ENCODE results near the gene POC1A. TPM values are rescaled to one million over a fixed set of nuclear protein-coding genes. Genes with fewer than 3 reads are reported as not detected.

Gene POC1A
- total and polyA plus RNA-seq, 2 of the 8 experiments (the other 6 are each of a cell fraction or from before 2014, with no cell fraction given): 35.7 to 39.2 TPM

DNA sequence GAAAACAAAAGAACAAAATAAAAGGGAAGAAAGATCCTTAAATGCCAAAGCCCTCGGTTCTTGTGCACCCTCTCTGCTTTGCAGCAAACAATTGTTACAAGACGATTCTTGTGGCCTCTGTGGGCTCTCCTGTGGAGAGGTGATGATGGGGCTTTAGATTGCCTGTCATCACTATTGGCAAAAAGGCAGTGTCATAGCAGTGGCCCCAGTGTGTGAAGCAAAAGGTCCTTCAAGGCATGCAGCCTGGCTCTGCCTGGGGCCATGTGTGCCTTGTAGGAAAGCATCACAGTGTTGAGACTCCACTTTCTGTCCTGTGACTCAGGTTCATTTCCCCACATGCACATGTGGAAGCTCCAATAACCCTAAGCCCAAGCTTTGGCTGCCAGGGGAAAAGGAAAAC lies 43.7 kb downstream of the POC1A start:
- POLR2A ChIA-PET (ENCODE audit: partially characterized antibody): interaction anchor here (1.4 kb wide), 1 partner anchor 106 kb away, joined by 3 read pairs; no protein-coding TSS in a partner anchor
- H3K9me3 ChIP-seq (ENCODE audit: insufficient read depth in 2 of 2, low read depth in 1 of 2, low read length in 1 of 2): no peaks in the 10 kb centered on the region
- H2BK5ac ChIP-seq (ENCODE audit: low read depth, low read length): no peak overlapping the region
- FAIRE-seq: no peak
- CTCF ChIA-PET (ENCODE audit: partially characterized antibody): interaction anchor here (0.5 to 7.0 kb wide), 7 partner anchors 13 to 157 kb away, joined by 3 to 48 read pairs (median 3); no protein-coding TSS in a partner anchor
- no peak overlapping the region for H4K8ac ChIP-seq (ENCODE audit: extremely low read depth, insufficient read depth, low read length)
- H4K91ac ChIP-seq (replicated peaks; ENCODE audit: insufficient read length, low read length): no peak overlapping the region
- no peak overlapping the region for H3K56ac ChIP-seq (replicated peaks; ENCODE audit: insufficient read length, low read depth, low read length)
- no peaks in the 10 kb centered on the region for H3K79me1 ChIP-seq (ENCODE audit: low read depth, low read length)
- H2BK15ac ChIP-seq (ENCODE audit: low read length): no peak overlapping the region
- DNase-seq (ENCODE audit: low read depth in 1 of 2, low spot score in 2 of 2): no peak
- H3K27ac ChIP-seq (ENCODE audit: low read depth, low read length): no peak overlapping the region
- no peak overlapping the region for H3K9ac ChIP-seq (replicated peaks in 1 of 4; ENCODE audit: extremely low read depth in 1 of 4, low read depth in 3 of 4, low read length in 3 of 4)
- peaks cover 2 to 5% (median 3%) of the 10 kb centered on the region in 4 experiments; a peak in 5 of 8 replicates for H3K36me3 ChIP-seq (ENCODE audit: control insufficient read depth in 2 of 4, insufficient read depth in 4 of 4, low read length in 3 of 4)
- no peak overlapping the region for H2AFZ ChIP-seq (ENCODE audit: low read length)
- H3K23ac ChIP-seq (ENCODE audit: insufficient read length): no peak overlapping the region
- H3K4me2 ChIP-seq (ENCODE audit: insufficient read depth in 1 of 2, low read depth in 2 of 2, low read length in 2 of 2): no peak overlapping the region
- no peak overlapping the region for H3K4ac ChIP-seq (replicated peaks; ENCODE audit: insufficient read length, low read depth, low read length)
- H3K14ac ChIP-seq (ENCODE audit: insufficient read length): no peak overlapping the region
- no peaks in the 10 kb centered on the region for H3K27me3 ChIP-seq (replicated peaks in 1 of 4; ENCODE audit: control insufficient read depth in 3 of 4, extremely low read depth in 1 of 4, insufficient read depth in 3 of 4, low read length in 3 of 4)
- H3K4me3 ChIP-seq (ENCODE audit: extremely low read depth in 1 of 4, insufficient read depth in 2 of 4, low read depth in 3 of 4, low read length in 4 of 4): no peak overlapping the region
- H3K23me2 ChIP-seq (ENCODE audit: low read depth, low read length): no peaks in the 10 kb centered on the region
- no peak overlapping the region for H2BK120ac ChIP-seq (replicated peaks; ENCODE audit: low read depth, low read length)
- no peak overlapping the region for H2BK12ac ChIP-seq (ENCODE audit: low read depth, low read length)
- H4K5ac ChIP-seq (ENCODE audit: insufficient read length, low read depth, low read length): no peak overlapping the region
- no peaks in the 10 kb centered on the region for H3K4me1 ChIP-seq (replicated peaks in 1 of 4; ENCODE audit: control insufficient read depth in 3 of 4, insufficient read depth in 4 of 4, low read length in 3 of 4)
- H2BK20ac ChIP-seq (ENCODE audit: low read length): no peak overlapping the region
- 100% methylated on average over 2 of the region's 2 CpGs; no CpG with 5 or more reads in 1 of the 2 experiments for WGBS, 2 experiments (ENCODE audit: extremely low coverage in 1 of 2, insufficient coverage in 1 of 2, insufficient read length in 1 of 2, insufficient replicate concordance in 2 of 2, low coverage in 1 of 2, low lambda C conversion rate in 2 of 2, missing lambda C conversion rate in 1 of 2)
- no peaks in the 10 kb centered on the region for H3K79me2 ChIP-seq (ENCODE audit: control insufficient read depth in 1 of 2, insufficient read depth in 2 of 2, low read length in 2 of 2)
- H2AK5ac ChIP-seq (ENCODE audit: low read depth, low read length): no peak overlapping the region
- peaks cover 0 to 3% of the 10 kb centered on the region in 2 experiments for H4K20me1 ChIP-seq (replicated peaks in 1 of 2; ENCODE audit: control insufficient read depth in 1 of 2, insufficient read depth in 2 of 2, low read length in 2 of 2)
- H3K18ac ChIP-seq (ENCODE audit: extremely low read depth, low read length): no peak overlapping the region
- TF ChIP-seq, protein P1, sequence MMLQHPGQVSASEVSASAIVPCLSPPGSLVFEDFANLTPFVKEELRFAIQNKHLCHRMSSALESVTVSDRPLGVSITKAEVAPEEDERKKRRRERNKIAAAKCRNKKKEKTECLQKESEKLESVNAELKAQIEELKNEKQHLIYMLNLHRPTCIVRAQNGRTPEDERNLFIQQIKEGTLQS (IDR thresholded peaks at IDR 0.05; ENCODE audit: insufficient read depth, low read depth, low read length): no peak
- TF ChIP-seq, protein P2, sequence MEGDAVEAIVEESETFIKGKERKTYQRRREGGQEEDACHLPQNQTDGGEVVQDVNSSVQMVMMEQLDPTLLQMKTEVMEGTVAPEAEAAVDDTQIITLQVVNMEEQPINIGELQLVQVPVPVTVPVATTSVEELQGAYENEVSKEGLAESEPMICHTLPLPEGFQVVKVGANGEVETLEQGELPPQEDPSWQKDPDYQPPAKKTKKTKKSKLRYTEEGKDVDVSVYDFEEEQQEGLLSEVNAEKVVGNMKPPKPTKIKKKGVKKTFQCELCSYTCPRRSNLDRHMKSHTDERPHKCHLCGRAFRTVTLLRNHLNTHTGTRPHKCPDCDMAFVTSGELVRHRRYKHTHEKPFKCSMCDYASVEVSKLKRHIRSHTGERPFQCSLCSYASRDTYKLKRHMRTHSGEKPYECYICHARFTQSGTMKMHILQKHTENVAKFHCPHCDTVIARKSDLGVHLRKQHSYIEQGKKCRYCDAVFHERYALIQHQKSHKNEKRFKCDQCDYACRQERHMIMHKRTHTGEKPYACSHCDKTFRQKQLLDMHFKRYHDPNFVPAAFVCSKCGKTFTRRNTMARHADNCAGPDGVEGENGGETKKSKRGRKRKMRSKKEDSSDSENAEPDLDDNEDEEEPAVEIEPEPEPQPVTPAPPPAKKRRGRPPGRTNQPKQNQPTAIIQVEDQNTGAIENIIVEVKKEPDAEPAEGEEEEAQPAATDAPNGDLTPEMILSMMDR (IDR thresholded peaks at IDR 0.05; ENCODE audit: control extremely low read depth in 1 of 3, insufficient read depth in 1 of 3, low read depth in 1 of 3, low read length in 3 of 3): no peak
- TF ChIP-seq TAF1 (IDR thresholded peaks at IDR 0.05; ENCODE audit: low read depth, low read length) (no peak), TAF7 (optimal IDR thresholded peaks at IDR 0.05; ENCODE audit: borderline replicate concordance, low read depth, low read length) (no peak), POLR2AphosphoS5 (IDR thresholded peaks at IDR 0.05; ENCODE audit: low read depth, low read length) (no peak), KDM5A (IDR thresholded peaks at IDR 0.05; ENCODE audit: low read length) (no peak), SP4 (IDR thresholded peaks at IDR 0.05; ENCODE audit: low read length) (no peak), SAP30 (IDR thresholded peaks at IDR 0.05; ENCODE audit: insufficient read depth, insufficient replicate concordance, low read length) (no peak)

Data from H1 (cell line).